GM19099 (cell line): ENCODE measurements around the gene SPRR1A.

Source experiments
- POLR2A ChIP-seq: IDR thresholded peaks from 3 replicates; pipeline ENCODE4 v1.6.1; 2011; ENCODE audit warnings: low read depth; ENCODE audit not compliant: insufficient read length; ENCODE audit errors: extremely low read depth

The SPRR1A gene

GRCh38 chr1:152983743-152984142 lies at the start of gene SPRR1A:
Gene SPRR1A (plus strand): TSS chr1:152984081. CDS start chr1:152985231, 1,150 bp downstream.
- TF ChIP-seq POLR2A: no peak

DNA sequence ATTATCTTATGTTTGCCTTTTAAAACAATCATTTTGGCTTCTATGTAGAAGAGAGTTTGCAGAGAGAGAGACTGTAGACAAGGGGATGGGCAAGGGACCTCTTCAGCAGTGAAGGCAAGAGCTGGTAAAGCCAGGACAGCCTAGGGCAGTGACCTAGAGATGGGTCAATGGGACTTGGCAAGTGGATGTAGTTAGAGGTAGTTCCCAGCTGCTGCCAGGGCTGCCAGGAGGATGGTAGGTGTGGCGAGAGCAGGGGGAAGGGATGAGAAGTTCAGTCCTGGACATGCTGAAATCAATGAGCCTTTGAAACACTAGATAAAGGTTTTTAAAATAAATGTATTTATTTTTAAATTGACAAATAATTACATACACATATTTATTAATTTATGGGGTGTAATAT lies 43.3 kb upstream of the SPRR1A start:
- no peak for TF ChIP-seq POLR2A

DNA sequence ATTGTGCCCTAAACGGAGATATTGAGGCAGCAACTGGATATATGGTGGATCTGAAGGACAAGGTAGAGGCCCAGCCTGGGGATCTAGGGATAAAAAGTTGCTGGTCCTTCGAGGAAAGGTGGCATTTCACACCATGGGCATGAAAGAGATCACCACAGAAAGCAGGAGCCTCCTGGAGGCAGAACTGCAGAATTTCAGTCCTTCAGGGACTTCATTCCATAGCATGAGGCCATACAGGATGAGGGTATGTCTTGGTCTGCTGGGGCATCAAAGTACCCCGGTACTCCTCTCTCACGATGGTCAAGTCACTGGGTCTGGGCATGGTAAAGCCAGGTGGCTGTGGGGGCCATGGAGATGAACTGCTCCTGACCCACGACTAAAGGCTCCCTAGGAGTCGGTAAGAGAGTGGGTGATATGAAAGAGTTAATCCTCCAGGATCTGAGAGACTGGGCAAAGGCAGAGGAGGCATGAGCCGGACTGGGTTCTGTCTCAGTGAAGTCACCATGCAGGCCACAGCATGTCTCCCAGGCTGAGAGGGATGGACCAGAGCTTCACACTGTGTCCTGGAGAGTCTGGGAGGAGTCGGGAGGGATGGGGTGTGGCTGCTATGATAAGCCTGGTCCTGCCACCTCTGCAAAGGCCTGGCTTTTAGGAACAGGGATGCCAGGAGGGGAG lies 42.7 kb upstream of the SPRR1A start:
- no peak for TF ChIP-seq POLR2A

- TF ChIP-seq POLR2A: no peak
These were observed 41.7 kb upstream of the SPRR1A start for GRCh38 chr1:152942161-152942560.

GRCh38 chr1:152946248-152946647 lies 37.6 kb upstream of the SPRR1A start:
- no peak for TF ChIP-seq POLR2A

DNA sequence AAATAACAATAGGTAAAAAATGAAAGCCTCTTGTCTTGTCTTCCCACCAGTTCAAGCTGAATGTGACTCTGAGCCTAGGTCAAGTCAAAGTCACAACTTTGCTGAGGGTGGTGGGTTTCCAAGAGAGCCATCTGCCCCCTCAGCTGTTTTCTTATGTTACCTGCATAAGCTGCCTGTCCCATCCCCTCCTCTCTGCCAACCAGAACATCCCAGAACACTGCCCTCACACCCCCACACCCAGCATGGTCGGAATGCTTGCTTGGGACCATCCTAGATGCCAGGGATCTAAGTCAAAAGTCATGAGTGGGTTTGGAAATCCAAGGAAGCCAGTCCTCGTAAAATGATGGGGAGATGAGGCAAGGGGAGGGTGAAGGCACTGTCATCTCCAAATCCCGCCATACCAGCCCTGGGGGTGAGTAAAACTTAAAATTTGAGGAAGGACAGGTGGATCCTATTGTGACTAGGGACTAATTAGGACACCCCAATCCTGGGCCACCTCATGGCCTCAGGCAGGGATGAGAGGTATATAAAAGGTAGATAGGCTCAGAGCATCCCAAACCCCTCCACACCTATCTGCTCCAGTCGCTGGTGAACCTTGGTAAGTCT lies 37.1 kb upstream of the SPRR1A start, which contains the start of gene SPRR5:
Gene SPRR5 (plus strand): TSS at position 556 of the 606 bp plus-strand sequence. CDS start 1,349 bp downstream, outside the sequence.
- no peak for TF ChIP-seq POLR2A

GRCh38 chr1:152951711-152952110 lies 32.2 kb upstream of the SPRR1A start:
- TF ChIP-seq POLR2A: no peak

GRCh38 chr1:152953761-152954160 lies 30.1 kb upstream of the SPRR1A start:
- TF ChIP-seq POLR2A: no peak

DNA sequence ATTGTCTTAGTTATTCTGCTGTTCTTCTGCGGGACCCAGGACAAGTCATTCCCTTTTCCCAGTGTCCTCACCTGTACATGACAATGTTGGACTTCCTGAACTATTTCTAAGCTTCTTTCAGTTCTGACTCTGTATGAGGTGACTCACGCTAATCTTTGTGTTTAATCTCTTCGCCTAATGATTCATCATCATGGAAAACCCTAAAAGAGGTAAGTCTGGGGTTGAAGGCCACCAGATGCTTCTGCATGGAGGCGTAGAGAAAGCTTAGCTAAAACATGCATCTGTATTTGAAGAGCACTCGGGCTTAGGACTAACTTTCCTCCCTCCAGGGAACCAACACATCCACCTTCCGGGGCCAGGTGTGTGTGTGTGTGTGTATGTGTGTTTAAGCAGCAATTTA lies 29.4 kb upstream of the SPRR1A start:
- no peak for TF ChIP-seq POLR2A

GRCh38 chr1:152957561-152957960 lies 26.3 kb upstream of the SPRR1A start:
- TF ChIP-seq POLR2A: no peak

DNA sequence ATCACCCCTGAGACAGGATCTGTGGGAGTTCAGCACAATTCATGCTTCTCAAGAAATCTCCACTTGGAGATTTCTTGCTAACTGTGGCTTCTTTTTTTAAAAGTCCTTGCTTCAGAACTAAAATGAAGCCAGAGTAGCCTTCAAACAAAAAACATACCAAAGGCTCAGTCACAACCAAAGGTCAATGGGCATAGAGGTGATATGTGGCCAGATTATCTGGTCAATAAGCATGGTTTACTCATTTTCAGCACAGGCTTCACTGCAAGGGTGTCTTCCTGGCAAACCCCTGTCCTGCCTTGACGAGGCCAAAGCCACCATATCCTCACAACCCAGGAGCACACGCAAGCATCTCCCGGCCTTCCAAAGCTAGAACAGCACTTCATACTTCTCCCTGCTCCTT lies 24.6 kb upstream of the SPRR1A start:
- TF ChIP-seq POLR2A: no peak

DNA sequence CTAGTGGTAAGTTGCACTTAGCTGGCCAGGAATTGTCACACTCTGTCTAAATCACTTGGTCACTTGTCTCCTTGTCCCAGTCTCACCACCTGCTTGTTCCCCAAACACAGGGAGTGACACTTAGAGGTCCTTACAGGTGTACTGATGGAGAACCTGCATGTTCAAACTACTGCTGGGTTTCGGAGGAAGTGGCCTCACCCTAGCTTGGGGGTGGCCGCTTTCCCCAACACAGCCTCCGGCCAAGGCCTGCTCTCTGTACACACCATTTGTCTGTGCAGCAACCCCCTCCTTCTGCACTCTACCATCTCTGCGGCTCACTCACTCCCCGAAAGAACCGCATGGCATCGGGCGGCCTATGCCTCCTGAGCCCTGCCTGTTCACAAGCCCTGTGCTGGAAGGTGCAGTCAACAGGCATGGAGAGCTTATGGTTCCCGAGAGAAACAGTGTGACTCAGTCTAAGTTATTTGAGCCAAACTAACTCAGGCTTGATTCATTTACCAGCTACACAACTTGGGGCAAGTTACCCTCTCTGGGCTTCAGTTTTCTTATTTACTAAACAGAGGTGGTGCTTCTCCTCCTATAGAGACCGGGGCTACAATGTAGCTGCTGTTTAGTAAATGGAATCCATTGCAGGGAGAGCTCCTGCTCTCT lies 24.0 kb upstream of the SPRR1A start:
- TF ChIP-seq POLR2A: no peak

- no peak for TF ChIP-seq POLR2A
These were observed 23.3 kb upstream of the SPRR1A start for GRCh38 chr1:152960452-152961044.

GRCh38 chr1:152961226-152961891 lies 22.5 kb upstream of the SPRR1A start:
- no peak for TF ChIP-seq POLR2A

GRCh38 chr1:152962876-152963415 lies 20.9 kb upstream of the SPRR1A start:
- no peak for TF ChIP-seq POLR2A
